ENCODE measurements around the gene LSM14A.
"Not testable (repeated sequence)": the region's sequence is repeated elsewhere in the genome, so short reads cannot be mapped to it uniquely, and the experiment has no call there.

The LSM14A gene

DNA sequence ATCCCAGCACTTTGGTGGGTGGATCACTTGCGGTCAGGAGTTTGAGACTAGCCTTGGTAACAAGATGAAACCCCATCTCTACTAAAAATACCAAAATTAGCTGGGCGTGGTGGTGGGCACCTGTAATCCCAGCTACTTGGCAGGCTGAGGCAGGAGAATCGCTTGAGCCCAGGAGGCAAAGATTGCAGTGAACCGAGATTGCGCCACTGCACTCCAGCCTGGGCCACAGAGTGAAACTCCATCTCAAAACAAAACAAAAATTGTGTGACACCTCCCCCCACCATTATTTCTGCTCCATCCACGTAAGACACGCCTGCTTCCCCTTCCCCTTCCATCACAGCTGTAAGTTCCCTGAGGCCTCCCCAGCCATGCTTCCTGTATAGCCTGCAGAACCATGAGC, 13.3 kb upstream of the LSM14A start:
- DNase-seq (ENCODE audit: low read depth in 2 of 2): not testable (repeated sequence)

DNA sequence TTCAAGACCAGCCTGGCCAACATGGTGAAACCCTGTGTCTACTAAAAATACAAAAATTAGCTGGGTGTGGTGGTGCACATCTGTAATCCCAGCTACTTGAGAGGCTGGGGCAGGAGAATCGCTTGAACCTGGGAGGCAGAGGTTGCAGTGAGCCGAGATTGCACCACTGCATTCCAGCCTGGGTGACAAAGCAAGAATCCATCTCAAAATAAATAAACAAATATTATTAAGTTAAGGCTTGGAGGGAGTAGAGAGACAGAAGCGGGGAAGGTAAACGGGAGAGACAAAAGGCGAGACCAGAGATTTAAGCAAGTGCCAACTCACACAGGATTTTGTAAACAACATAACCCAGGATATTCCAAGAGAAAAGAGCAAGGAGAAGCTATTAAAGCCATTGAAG, 12.8 kb upstream of the LSM14A start:
- DNase-seq (ENCODE audit: low read depth in 2 of 2): not testable (repeated sequence)

DNA sequence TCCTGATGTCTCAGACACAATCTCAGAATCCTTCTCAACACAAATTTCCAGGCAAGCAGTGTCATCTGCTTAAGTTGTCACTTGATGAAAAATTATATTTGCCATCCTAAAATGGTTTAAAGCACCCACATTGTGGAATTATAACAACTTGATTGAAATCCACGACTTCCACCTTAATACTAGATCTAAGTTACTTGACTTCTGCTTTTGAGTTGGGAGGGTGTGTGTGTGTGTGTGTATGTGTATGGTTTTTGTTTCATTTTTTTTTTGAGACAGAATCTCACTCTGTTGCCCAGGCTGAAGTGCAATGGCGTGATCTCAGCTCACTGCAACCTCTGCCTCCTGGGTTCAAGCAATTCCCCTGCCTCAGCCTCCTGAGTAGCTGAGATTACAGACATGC, 10.4 kb upstream of the LSM14A start:
- not testable (repeated sequence) for DNase-seq (ENCODE audit: low read depth in 2 of 2)

DNA sequence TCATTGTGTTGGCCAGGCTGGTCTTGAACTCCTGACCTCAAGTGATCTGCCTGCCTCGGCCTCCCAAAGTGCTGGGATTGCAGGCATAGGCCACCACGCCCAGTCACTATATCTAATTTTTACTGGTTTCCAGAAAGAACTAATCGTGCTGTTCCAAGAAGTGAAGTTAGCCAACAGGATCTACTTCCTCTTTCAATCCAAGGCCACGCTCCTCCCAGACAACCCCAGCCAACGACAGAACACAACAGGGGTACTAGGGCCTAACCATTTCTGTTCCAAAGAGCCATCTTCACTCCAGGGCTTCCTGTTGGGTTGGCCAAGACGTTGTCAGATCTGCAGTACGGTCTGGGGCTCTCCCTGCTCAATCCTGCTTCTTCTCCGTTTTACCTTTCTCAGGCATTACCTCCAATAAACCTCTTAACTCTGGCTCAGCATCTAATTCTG, 7.0 kb upstream of the LSM14A start:
- no peak for DNase-seq (ENCODE audit: low read depth in 2 of 2)

DNA sequence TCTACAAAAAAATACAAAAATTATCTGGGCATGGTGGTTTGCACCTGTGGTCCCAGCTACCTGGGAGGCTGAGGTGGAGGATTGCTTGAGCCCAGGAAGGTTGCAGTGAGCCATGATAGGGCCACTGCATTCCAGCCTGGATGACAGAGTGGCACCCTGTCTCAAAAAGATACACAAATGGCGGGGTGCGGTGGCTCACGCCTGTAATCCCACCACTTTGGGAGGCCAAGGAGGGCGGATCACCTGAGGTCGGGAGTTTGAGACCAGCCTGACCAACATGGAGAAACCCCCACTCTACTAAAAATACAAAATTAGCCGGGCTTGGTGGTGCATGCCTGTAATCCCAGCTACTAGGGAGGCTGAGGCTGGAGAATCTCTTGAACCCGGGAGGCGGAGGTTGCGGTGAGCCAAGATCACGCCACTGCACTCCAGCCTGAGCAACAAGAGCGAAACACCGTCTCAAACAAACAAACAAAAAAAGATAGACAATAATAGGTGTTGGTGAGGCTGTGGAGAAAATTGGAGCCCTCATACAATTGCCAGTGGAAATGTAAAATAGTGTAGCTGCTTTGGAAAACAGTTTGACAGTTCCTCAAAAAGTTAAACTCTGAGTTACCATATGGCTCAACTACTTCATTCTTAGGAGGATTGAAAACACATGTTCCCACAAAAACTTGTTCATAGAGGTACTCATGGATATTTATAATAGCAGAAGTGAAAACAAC, 2.7 kb upstream of the LSM14A start:
- not testable (repeated sequence) for DNase-seq (ENCODE audit: low read depth in 2 of 2)

DNA sequence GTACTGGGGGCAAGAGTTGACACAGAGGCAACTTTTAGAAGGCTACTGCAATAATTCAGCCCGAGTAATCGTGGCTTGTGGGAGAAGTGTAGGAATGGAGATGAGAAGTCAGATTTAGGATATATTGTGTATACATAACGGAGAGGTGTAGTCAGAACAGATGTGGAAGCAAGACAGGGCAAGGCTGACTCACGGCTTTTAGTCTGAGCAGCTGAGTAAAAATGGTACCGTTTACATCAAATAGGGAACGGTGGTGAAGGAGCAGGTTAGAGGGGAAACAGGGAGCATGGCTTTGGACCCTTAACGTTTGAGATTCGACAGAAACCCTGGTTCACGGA, 796 bp upstream of the LSM14A start:
- peak; percentile 13 to 29 for DNase-seq (ENCODE audit: low read depth in 2 of 2)

DNA sequence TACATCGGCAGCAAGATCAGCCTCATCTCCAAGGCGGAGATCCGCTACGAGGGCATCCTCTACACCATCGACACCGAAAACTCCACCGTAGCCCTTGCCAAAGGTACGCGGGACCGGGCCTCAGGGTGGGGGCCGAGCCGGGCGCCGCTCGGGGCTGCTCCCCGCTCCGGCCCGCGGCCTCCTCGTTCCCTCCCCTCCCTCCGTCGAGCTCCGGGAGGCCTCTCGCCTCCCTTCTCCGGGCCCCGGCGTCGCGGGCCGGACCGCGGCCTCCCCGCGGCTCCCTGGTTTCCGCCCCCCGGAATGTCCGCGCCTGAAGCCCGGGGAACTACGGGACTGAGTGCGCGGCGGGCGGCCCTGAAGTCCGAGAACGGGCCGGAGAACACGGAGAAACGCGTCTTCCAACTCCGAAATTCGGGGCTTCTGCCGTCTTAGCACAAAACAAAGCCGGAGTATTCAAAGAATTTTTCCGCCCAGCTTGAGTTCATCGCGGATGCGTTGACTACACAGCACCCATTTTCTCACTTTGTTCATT, 423 bp downstream of the LSM14A start:
- DNase-seq (ENCODE audit: low read depth in 2 of 2): peak in 1 of 2 donors; percentile 22

DNA sequence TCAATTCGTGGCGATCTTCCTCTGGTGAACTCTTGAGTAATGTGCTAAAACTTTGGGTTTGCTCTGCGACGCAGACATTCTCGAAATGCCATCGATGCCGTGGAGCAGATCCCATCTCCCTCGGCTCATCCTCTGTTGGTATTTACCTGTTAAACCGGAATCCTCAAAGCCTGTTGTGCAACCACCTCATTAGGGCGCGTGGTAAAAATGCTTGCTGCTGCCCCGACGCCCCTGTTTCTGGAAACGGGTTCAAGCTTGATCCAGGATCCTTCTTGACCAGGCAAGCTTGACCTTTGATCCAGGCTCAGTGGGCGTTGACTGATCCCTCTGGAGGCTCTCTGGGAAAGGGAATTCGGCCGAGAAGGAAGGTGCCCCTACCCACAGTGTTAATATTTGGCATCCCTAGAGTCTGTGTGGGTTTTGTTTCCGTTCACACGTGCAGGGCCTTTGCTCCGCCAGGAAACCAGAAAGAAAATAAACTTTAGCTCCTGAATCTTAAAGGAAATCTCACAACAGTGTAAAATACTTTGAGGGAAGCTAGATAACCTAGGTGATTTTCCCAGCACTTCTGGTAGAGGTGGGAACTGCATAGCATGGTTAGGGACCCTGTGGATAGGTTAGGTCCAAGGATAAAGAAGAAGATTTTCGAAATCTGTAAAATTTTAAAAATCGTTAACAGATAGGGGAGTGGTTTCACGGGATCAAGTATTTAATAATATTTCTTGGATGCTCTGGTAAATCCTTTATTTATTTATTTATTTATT, 1.1 kb downstream of the LSM14A start:
- DNase-seq (ENCODE audit: low read depth in 2 of 2): no peak

DNA sequence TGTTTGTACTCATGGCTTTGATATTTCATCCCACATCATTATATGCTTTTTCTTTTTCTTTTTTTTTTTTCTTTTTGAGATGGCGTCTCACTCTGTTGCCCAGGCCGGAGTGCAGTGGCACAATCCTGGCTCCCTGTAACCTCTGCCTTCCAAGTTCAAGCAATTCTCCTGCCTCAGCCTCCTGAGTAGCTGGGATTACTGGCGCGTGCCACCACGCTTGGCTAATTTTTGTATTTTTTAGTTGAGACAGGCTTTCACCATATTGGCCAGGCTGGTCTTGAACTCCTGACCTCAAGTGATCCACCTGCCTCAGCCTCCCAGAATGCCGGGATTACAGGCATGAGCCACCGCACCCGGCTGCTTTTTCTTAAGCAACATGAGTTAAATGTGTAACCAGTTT, 2.9 kb downstream of the LSM14A start:
- not testable (repeated sequence) for DNase-seq (ENCODE audit: low read depth in 2 of 2)

DNA sequence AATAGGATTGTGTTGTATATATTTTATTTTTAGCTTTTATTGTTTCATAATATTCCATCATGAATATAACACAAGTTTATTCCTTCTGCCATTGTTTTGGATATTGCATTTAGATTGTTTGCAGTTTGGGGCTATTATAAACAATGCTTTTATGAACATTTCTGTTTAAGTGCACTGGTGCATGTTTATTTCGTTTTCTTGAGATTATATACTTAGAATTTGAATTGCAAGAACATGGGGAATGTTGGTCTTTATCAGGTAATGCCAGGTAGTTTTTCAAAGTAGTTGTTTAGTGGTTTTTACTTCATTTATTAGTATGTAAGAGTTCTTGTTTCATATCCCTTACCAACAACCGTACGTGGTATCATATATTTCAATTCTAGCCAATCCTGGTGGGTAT, 4.3 kb downstream of the LSM14A start:
- no peak for DNase-seq (ENCODE audit: low read depth in 2 of 2)

DNA sequence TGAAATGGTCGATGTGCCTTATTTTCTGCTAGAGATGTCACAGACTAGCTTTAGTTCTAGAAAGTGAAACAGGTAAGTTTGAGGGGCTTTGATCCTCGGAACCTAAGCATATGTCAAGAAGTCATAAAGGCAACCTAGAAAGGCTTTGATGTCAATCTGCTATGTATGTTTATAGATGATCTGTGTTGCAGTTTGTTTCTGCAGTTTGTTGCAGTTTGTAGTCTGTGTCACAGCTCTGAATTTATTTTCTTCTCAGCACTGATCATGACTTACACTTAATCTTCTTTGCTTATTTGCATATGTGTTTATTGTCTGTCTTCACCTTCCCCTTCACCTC, 5.9 kb downstream of the LSM14A start:
- DNase-seq (ENCODE audit: low read depth in 2 of 2): no peak

DNA sequence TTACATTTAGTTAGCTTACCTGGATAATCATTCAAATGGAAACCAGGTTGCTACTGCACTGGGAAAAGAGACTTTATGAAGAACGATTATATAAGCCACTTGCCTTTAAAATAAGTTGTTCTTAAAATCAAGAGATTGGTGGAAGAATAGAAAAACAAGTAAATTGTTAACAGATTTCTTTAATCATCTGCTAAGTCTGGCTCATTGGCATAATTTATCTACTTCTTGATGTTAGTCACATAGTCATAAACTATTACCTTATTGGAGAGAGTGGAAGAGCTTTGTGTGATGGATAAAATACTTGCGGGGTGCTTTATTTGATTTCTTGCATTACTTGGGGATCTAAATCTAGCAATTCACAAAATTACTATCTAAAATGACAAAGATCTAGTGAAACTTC, 6.8 kb downstream of the LSM14A start:
- DNase-seq (ENCODE audit: low read depth in 2 of 2): no peak

DNA sequence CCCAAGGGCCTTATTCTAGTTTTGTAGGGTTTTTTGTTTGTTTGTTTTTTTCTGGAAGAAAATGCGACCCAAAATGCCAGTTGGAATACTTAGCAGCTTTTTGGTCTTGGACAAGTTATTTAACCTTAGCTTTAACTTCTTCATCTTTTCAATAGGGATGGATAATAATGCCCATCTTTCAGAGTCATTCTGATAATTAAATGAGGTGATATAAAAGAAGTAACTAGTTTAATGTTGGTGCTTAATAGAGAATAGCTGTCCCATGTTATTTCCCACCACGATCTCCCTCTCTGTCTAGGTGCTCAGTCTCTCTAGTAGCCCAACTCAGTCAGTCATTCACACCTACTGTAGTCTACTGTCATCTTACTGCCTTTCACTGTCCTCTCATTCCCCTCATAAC, 8.0 kb downstream of the LSM14A start:
- no peak for DNase-seq (ENCODE audit: low read depth in 2 of 2)

DNA sequence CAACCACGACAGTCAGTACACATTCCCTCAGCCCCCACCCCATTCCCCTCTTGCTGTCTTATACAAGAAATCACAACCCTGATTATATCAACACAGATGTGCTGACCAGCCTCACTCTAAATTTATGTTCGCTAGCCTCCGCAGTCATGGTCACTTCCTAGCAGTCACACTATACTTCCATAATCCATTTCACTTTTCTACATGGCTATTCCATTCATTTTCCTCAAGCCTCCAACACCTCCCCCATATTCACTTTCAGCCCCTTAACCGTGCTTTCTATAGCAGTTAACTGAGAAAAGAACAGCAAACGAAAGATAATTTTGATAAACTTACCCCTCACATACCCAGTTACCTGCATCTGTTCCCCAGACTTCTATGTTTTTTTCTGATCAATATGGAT, 8.4 kb downstream of the LSM14A start:
- DNase-seq (ENCODE audit: low read depth in 2 of 2): no peak

DNA sequence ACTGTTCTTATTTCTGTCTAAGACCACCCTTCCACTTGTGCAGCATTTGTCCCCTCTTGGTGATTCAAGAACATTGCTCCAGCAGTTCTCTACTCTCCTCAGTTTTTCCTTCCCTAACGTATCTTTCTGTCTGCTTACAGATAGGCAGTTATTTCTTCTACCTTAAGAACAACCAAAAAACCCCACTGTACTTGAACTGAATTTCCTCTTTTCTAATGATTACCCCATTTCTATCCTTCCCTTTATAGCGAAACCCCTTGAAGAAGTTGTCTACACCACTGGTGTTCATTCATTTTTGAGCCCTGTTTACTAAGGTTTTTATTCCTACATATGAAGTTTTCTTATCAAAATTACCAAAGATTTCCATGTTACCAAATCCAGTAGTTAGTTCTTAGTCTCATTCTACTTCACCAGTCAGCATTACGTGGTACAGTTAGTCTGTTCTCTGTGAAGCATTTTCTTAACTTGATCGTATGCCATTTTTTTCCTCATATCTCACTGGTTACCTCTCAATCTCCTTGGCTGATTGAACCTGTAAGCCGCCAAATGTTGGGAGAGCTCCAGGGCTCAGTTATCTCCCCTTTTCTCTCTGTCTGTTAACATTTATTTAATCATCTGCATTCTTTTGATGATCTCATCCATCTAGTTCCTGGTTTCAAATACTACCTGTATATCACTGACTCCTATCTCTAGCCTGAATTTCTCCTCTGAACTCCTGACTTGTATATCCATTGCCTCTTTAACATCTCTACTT, 9.0 kb downstream of the LSM14A start:
- no peak for DNase-seq (ENCODE audit: low read depth in 2 of 2)

DNA sequence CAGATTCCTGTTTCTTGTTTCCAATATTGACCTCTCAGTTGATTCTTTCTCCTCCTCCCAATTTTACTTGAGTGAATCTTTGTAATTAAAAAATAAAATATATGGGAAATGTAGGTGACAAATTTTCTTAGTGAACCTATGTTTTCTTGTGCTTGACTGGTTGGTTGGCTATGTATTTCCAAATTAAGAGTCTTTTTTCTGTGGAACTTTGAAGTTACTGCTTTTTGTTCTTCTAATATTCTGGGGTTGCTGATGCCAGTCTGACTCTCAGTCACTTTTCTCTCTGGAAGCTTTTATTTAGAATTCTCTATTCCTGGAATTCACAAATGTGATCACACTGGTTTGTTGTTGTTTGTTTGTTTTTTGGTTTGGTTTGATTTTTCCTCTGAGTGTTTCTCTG, 9.8 kb downstream of the LSM14A start:
- no peak for DNase-seq (ENCODE audit: low read depth in 2 of 2)

DNA sequence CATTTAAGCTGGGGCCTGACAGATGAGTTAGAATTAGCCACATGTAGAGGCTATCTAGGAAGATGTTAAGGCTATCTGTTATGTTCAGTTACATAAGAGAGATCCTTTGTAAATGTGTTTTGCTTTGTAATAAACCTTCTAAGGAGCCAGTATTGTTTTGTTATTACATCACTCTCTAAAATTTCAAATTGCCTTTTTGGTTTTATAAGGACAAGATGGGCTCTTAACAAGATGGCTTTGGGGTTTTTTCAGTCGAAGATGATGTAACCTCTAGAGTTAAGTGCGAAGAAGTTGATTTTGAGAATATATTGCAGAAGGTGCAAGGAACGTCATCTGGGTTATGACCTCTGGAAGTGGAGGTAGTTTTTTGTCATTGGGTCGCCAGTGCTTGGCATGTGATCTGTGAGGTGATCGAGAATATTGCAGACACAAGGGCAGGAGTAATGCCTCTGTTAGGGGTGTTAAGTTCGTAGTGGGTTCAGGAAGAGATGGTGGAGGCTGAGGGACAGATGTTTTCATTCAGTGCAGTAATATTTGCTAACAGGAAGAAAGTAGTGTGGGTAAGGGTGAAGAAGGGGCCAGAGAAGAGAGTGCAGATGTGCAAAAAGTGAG, 12.7 kb downstream of the LSM14A start:
- DNase-seq (ENCODE audit: low read depth in 2 of 2): no peak

DNA sequence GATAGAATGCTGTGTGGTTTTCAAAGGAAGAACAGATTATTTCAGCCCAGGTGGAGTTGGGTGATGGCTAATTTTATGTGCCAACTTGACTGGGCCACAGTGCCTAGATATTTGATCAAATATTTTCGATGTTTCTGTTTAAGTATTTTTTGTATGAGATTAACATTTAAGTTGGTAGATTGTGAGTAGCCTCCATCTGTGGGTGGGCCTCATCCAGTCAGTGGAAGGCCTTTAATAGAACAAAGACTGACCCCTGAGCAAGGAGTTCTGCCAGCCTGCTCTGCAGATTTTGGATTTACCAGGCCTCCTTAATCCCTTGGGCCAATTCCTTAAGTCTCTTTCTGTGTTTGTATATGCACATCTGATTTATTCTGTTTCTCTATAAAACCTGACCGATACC, 13.9 kb downstream of the LSM14A start:
- DNase-seq (ENCODE audit: low read depth in 2 of 2): no peak

DNA sequence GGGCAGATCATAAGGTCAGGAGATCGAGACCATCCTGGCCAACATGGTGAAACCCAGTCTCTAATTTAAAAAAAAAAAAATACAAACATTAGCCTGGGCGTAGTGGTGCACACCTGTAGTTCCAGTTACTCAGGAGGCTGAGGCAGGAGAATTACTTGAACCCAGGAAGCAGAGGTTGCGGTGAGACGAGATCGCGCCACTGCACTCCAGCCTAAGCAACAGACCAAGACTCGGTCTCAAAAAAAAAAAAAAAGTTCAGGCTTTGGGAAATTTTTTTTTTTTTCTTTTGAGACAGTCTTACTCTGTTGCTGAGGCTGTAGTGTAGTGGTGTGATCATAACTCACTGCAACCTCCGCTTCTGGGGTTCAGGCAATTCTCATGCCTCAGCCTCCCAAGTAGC, 14.7 kb downstream of the LSM14A start:
- DNase-seq (ENCODE audit: low read depth in 2 of 2): no peak

DNA sequence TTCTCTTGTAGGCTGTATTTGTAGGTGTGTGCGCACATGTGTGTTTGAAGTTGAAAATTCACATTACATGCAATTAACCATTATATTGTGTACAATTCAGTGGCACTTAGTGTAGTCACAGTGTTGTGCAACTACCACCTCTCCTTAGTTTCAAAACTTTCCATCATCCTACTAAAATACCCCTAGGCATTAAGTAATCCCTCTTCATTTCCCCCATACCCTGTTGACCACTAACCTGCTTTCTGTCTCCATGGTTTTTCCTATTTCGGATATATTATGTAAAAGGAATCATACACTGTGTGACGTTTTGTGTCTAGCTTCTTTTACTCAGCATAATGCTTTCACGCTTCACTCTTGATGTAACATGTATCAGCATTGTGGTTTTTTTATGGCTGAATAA, 16.1 kb downstream of the LSM14A start:
- no peak for DNase-seq (ENCODE audit: low read depth in 2 of 2)

DNA sequence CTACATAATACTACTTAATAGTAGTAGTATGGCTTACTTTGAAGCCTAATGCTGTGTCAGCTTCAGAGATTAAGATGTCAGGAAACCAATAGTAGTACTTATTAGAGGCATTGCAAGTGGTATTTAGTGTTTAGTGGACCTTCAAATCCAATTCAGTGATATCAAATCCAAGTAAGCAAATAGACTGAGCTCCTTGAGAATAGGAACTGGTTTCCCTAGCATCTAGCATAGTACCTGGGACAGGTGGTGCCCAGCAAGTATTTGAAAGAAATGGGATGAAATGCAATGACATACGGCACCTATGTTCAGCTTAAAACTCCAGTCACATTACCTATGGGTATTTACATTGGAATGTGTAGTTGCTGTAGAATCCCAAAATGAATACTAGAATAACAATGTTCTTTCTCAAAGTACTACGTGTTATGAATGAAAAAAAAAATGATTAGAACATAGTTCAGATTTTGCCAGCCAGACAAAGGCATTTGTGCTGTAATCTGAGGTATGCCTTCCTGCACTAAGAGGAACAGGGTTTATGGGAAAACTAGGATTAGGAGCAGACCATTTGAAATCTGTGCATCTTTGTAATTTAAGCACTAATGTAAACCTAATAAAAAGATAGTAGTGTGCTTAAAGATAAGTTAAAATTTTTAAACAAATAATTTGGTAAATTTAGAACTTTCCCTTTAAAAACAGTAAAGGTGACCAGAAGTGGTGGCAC, 17.1 kb downstream of the LSM14A start:
- DNase-seq (ENCODE audit: low read depth in 2 of 2): no peak
